OCI-LY7 (cell line): ENCODE results near the gene KCTD17.

ENCODE experiments used
- EZH2phosphoT487 ChIP-seq: fragments of 200-600 bp; sonication (generic); IDR thresholded peaks from 2 replicates; pipeline ENCODE4 v1.6.1; 2018; ENCODE audit warnings: low read depth, borderline replicate concordance, mild to moderate bottlenecking, mixed run types, antibody characterized with exemption, low read length, moderate library complexity, mixed read lengths
- TF ChIP-seq, protein P1 (sequence below): fragments of 200-600 bp; sonication (generic); conservative IDR thresholded peaks from 2 replicates; pipeline ENCODE4 v1.5.1; 2014; ENCODE audit warnings: mild to moderate bottlenecking, antibody characterized with exemption, low read length, moderate library complexity, mixed read lengths

- TF ChIP-seq, protein P1, sequence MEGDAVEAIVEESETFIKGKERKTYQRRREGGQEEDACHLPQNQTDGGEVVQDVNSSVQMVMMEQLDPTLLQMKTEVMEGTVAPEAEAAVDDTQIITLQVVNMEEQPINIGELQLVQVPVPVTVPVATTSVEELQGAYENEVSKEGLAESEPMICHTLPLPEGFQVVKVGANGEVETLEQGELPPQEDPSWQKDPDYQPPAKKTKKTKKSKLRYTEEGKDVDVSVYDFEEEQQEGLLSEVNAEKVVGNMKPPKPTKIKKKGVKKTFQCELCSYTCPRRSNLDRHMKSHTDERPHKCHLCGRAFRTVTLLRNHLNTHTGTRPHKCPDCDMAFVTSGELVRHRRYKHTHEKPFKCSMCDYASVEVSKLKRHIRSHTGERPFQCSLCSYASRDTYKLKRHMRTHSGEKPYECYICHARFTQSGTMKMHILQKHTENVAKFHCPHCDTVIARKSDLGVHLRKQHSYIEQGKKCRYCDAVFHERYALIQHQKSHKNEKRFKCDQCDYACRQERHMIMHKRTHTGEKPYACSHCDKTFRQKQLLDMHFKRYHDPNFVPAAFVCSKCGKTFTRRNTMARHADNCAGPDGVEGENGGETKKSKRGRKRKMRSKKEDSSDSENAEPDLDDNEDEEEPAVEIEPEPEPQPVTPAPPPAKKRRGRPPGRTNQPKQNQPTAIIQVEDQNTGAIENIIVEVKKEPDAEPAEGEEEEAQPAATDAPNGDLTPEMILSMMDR: no peak
- TF ChIP-seq EZH2phosphoT487: no peak
Measured at GRCh38 chr22:37014415-37014806, 37.1 kb upstream of the KCTD17 start.
